ENCODE measurements around the gene CCNL2.

CCNL2 gene

DNA sequence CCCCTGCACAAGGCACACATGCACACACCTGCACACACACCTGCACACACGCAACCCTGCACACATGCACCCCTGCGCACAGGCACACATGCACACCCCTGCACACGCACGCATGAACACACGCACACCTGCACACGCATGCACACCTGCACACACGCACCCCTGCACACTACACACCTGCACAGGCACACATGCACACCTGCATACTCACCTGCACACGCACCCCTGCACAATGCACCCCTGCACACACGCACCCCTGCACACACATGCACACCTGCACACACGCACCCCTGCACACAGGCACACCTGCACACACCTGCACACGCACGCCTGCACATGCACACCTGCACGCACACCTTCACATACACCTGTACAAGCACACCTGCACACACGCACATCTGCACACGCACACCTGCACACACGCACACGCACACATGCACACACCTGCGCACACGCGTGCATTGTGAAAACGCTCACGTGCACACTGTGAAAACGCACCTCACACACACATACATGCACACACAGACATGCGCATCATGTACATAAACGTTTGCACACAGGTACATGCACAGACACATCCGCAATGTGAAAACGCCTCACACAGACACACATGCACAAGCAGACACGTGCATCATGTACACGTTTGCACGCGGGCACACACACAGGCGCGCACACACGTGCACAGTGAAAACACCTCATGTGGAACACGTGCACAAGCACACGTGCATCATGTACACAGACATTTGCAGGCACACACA lies 58.2 kb downstream of the CCNL2 start:
- H3K36me3 ChIP-seq (ENCODE audit: control insufficient read depth in 1 of 2, insufficient read depth in 2 of 2, low read length in 2 of 2): peaks cover 3 to 53% of the 10 kb centered on the region in 2 donors
- H3K9me3 ChIP-seq (ENCODE audit: control insufficient read depth in 1 of 2, low read length in 2 of 2): no peaks in the 10 kb centered on the region
- no peak overlapping the region for H3K27ac ChIP-seq (ENCODE audit: low read length)
- H3K4me1 ChIP-seq (ENCODE audit: control insufficient read depth in 1 of 2, insufficient read depth in 2 of 2, low read length in 2 of 2): peaks cover 0 to 14% of the 10 kb centered on the region in 2 donors
- H3K27me3 ChIP-seq (ENCODE audit: low read depth, low read length): no peaks in the 10 kb centered on the region
- H3K4me3 ChIP-seq (ENCODE audit: low read depth in 1 of 2, low read length in 2 of 2): no peak overlapping the region

DNA sequence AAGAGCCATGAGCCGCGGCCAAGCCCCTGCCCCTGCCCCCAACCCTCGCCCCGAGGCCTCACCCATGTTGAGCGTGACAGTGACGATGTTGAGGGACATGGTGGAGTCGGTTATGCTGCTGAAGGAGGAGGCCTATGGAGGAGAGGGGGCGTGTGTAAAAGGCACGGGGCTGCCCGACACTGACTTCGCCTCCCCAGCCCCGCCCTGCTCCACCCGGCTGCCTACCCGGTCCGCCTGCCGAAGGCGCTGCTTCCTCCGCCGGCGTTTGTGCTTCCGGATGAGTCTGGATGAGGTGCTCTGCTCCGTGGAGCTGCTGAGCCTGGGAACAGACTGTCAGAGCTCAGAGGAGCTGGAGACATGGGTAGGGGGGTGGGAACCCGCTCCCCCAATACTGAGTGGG lies 59.0 kb downstream of the CCNL2 start:
- Histone ChIP-seq H3K9me3 (ENCODE audit: control insufficient read depth in 1 of 2, low read length in 2 of 2) (no peaks in the 10 kb centered on the region), H3K27me3 (ENCODE audit: low read depth, low read length) (no peaks in the 10 kb centered on the region), H3K4me1 (ENCODE audit: control insufficient read depth in 1 of 2, insufficient read depth in 2 of 2, low read length in 2 of 2) (peaks cover 0 to 7% of the 10 kb centered on the region in 2 donors), H3K36me3 (ENCODE audit: control insufficient read depth in 1 of 2, insufficient read depth in 2 of 2, low read length in 2 of 2) (peaks cover 3 to 57% of the 10 kb centered on the region in 2 donors), H3K4me3 (ENCODE audit: low read depth in 1 of 2, low read length in 2 of 2) (no peak overlapping the region), H3K27ac (ENCODE audit: low read length) (no peak overlapping the region)

DNA sequence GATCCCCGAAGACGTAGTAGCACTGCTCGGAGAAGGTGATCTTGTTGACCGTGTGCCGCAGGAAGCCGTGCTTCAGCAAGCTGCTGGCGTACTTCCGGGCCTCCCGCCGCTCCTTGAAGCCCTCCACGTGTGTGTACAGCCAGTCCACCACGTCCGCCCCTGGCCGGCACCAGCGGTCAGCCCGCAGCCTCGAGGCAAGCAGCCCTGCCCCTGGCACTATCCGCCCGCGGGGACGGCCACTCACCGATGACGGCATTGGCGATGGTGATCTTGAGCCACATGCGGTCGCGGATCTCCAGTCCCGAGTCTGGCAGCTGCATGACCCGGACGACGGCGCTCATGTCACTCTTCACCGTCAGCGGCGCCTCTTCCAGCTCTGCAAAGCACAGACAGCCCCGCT lies 60.9 kb downstream of the CCNL2 start:
- Histone ChIP-seq H3K27me3 (ENCODE audit: low read depth, low read length) (no peaks in the 10 kb centered on the region), H3K27ac (ENCODE audit: low read length) (no peak overlapping the region), H3K36me3 (ENCODE audit: control insufficient read depth in 1 of 2, insufficient read depth in 2 of 2, low read length in 2 of 2) (peaks cover 3 to 57% of the 10 kb centered on the region in 2 donors), H3K9me3 (ENCODE audit: control insufficient read depth in 1 of 2, low read length in 2 of 2) (no peaks in the 10 kb centered on the region), H3K4me3 (ENCODE audit: low read depth in 1 of 2, low read length in 2 of 2) (no peak overlapping the region), H3K4me1 (ENCODE audit: control insufficient read depth in 1 of 2, insufficient read depth in 2 of 2, low read length in 2 of 2) (no peaks in the 10 kb centered on the region)

DNA sequence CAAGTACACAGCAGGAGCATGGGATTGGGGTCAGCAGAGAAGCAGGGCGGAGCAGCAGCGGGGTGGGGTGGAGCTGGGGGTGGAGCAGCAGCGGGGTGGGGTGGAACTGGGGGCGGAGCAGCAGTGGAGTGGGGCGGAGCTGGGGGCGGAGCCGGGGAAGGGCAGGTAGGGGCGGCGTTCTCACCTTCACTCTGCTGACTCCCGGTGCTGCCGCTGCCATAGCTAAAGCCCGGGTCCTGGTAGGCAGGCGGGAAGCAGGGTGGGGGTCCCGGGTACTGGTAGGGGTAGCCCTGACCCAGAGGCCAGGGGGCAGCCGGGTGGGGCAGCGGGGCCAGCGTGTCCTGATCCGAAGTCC lies 61.4 kb downstream of the CCNL2 start:
- no peak overlapping the region for H3K27ac ChIP-seq (ENCODE audit: low read length)
- H3K36me3 ChIP-seq (ENCODE audit: control insufficient read depth in 1 of 2, insufficient read depth in 2 of 2, low read length in 2 of 2): peaks cover 3 to 57% of the 10 kb centered on the region in 2 donors
- H3K4me1 ChIP-seq (ENCODE audit: control insufficient read depth in 1 of 2, insufficient read depth in 2 of 2, low read length in 2 of 2): no peaks in the 10 kb centered on the region

DNA sequence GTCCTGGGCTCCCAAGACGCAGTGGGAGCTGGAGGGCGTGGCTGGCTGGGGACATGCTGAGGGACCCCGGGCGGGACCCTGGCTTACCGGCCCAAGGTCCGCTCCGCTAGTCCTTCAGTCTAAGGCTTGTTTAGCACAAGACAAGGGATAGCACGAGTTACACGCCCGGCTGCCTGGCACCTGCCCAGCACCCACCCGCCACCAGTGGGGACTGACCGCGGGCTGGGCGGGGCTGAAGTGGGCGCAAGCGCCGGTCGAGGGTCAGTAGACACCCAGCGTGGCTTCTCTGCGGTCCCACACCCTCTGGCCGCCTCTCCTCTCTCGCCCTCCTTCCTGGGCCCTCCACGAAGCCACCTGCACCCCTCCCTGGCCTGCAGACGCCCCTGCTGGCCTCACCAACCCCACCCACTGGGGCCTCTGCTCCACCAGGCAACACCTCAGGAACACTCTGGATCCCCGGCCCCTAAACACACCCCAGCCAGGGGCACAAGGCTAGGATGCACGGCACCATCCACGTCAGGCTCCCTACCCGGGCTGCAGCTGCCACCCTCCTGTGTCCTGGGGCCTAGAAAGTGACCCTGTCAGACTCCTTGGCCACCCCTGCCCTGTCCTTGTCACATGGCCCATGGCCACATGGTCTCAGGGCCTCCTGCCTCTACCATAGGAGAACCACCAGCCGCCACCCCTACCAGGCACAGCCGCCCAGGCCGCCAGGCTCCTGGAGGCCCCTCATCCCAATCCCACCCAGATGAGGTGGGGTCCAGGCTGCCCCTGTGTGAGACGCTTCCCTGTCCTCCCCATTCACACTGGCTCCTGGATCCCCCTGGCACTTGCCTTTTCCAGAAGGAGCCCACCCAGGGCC lies 62.0 kb downstream of the CCNL2 start:
- H3K36me3 ChIP-seq (ENCODE audit: control insufficient read depth in 1 of 2, insufficient read depth in 2 of 2, low read length in 2 of 2): peaks cover 3 to 53% of the 10 kb centered on the region in 2 donors
- H3K4me1 ChIP-seq (ENCODE audit: control insufficient read depth in 1 of 2, insufficient read depth in 2 of 2, low read length in 2 of 2): no peaks in the 10 kb centered on the region
- no peaks in the 10 kb centered on the region for H3K9me3 ChIP-seq (ENCODE audit: control insufficient read depth in 1 of 2, low read length in 2 of 2)
- no peak overlapping the region for H3K27ac ChIP-seq (ENCODE audit: low read length)
- H3K27me3 ChIP-seq (ENCODE audit: low read depth, low read length): no peaks in the 10 kb centered on the region
- H3K4me3 ChIP-seq (ENCODE audit: low read depth in 1 of 2, low read length in 2 of 2): no peak overlapping the region

More for the DNA sequence above, 61.4 kb downstream of the CCNL2 start:
- H3K9me3 ChIP-seq (ENCODE audit: control insufficient read depth in 1 of 2, low read length in 2 of 2): no peaks in the 10 kb centered on the region
- H3K27me3 ChIP-seq (ENCODE audit: low read depth, low read length): no peaks in the 10 kb centered on the region
- no peak overlapping the region for H3K4me3 ChIP-seq (ENCODE audit: low read depth in 1 of 2, low read length in 2 of 2)

DNA sequence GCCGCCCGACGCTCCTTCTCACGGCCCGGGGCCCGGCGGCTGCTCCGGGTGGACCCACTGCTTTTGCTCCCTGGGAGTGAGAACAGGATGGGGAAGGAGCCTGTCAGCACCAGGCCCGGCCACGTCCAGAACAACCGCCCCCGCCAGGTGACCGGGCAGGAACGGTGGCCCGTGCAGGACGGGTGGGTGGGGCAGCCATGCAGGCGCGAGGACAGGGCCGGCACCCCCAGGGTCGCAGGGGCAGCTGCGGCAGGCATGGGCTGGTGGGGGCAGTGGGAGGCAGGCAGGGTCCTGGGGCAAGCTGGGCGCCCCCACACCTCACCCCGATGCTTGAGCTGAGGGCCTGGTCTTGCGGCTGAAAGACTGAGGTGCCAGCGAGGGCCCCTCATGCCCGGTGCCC lies 62.7 kb downstream of the CCNL2 start:
- Histone ChIP-seq H3K27ac (ENCODE audit: low read length) (no peak overlapping the region), H3K9me3 (ENCODE audit: control insufficient read depth in 1 of 2, low read length in 2 of 2) (no peaks in the 10 kb centered on the region), H3K27me3 (ENCODE audit: low read depth, low read length) (no peaks in the 10 kb centered on the region), H3K4me3 (ENCODE audit: low read depth in 1 of 2, low read length in 2 of 2) (no peak overlapping the region), H3K36me3 (ENCODE audit: control insufficient read depth in 1 of 2, insufficient read depth in 2 of 2, low read length in 2 of 2) (peaks cover 3 to 46% of the 10 kb centered on the region in 2 donors), H3K4me1 (ENCODE audit: control insufficient read depth in 1 of 2, insufficient read depth in 2 of 2, low read length in 2 of 2) (no peaks in the 10 kb centered on the region)

DNA sequence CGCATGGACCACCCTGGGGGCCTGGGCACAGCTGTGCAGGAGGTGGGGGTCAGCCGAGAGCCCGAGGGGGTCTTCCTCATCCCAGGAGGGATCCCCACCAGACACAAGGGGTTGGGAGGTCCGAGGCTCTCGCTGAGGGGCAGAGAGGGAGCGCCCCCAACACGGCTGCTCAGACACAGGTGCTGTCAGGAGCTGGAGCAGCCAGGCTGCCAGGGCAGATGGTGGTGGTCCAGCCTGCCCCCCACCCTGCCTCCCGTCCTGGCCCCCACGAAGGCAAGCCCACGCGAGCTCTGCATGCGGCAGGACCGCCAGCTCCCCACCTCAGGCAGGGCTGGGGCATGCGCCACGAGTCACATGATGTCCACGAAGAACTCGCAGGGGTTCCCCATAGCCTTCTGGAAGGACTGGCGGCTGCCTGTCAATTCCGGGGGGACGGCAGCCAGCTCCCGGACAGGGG lies 63.3 kb downstream of the CCNL2 start:
- H3K9me3 ChIP-seq (ENCODE audit: control insufficient read depth in 1 of 2, low read length in 2 of 2): no peaks in the 10 kb centered on the region
- H3K4me1 ChIP-seq (ENCODE audit: control insufficient read depth in 1 of 2, insufficient read depth in 2 of 2, low read length in 2 of 2): peaks cover 0 to 4% of the 10 kb centered on the region in 2 donors
- H3K27me3 ChIP-seq (ENCODE audit: low read depth, low read length): no peaks in the 10 kb centered on the region
- H3K4me3 ChIP-seq (ENCODE audit: low read depth in 1 of 2, low read length in 2 of 2): no peak overlapping the region
- H3K27ac ChIP-seq (ENCODE audit: low read length): no peak overlapping the region
- peaks cover 3 to 43% of the 10 kb centered on the region in 2 donors for H3K36me3 ChIP-seq (ENCODE audit: control insufficient read depth in 1 of 2, insufficient read depth in 2 of 2, low read length in 2 of 2)
